Epithelial cell of esophagus (primary cell): Measurements from ENCODE around the gene DNASE1.

ENCODE experiments used
- DNase-seq: peaks from one replicate; pipeline ENCODE4 v3.0.0; 2010; ENCODE audit warnings: low read depth
- H3K4me3 ChIP-seq: 2 replicates; pipeline ENCODE4 v1.5.1; 2011; ENCODE audit warnings: mild to moderate bottlenecking, low read length, control low read depth
- CTCF ChIP-seq: IDR thresholded peaks from 2 replicates; pipeline ENCODE4 v1.5.1; 2011; ENCODE audit warnings: low read depth, mild to moderate bottlenecking, low read length, control low read depth, inconsistent platforms; ENCODE audit not compliant: insufficient read depth; ENCODE audit errors: missing control alignments

DNASE1 gene

DNA sequence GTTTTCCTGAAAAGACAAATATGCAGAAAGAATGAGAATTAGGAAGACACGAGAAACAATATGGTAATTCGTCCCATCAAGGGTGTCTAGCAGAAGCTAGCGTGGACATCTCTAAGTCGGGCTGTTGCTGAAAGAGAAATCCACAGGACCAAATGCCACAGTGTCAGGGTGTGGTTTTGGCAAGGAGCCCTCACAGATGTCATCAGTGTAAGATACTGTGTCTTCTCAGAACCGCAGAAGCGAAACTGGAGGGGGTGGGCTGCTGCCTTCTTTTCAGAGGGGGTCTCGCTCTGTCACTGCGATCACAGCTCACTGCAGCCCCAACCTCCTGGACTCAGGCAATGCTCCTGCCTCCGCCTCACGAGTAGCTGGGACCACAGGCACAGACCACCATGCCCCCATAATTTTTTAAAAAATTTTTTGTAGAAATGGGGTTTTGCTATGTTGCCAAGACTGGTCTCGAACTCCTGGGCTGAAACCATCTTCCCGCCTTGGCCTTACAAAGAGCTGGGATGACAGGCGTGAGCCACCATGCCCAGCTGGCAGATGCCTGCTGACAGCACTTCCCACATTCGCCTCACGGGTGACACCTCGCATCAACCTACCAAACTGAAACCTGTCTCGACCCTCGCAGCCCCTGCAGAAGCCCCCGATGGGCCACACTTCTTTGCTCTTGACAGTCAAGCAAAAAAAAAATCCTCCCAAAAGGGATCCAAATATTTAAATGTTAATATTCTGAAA, 36.7 kb downstream of the DNASE1 start:
- H3K4me3 ChIP-seq, result no peak overlapping the region
- DNase-seq, result no peak
- no peak for TF ChIP-seq CTCF

GRCh38 chr16:3691761-3692160, 37.3 kb downstream of the DNASE1 start:
- no peak for DNase-seq
- H3K4me3 ChIP-seq, result no peak overlapping the region
- no peak for TF ChIP-seq CTCF

DNA sequence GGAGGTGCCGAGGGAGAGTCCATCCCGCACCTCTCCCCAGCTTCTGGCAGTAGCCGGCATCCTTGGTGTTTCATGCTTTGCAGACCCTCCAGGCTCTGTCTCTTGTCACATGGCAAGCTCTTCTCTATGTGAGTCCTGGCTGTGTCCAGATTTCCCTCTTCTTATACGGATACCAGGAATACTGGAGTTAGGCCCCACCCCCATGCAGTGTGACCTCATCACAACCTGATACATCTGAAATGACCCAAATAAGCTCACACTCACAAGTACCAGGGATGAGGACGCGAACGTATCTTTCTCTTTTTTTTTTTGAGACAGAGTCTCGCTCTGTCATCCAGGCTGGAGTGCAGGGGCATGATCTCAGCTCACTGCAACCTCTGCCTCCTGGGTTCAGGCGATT, 39.6 kb downstream of the DNASE1 start:
- H3K4me3 ChIP-seq, result no peak overlapping the region
- no peak for DNase-seq
- TF ChIP-seq CTCF, result no peak

GRCh38 chr16:3695610-3696369, 41.3 kb downstream of the DNASE1 start:
- H3K4me3 ChIP-seq, result no peak overlapping the region
- DNase-seq, result no peak
- TF ChIP-seq CTCF, result no peak

DNA sequence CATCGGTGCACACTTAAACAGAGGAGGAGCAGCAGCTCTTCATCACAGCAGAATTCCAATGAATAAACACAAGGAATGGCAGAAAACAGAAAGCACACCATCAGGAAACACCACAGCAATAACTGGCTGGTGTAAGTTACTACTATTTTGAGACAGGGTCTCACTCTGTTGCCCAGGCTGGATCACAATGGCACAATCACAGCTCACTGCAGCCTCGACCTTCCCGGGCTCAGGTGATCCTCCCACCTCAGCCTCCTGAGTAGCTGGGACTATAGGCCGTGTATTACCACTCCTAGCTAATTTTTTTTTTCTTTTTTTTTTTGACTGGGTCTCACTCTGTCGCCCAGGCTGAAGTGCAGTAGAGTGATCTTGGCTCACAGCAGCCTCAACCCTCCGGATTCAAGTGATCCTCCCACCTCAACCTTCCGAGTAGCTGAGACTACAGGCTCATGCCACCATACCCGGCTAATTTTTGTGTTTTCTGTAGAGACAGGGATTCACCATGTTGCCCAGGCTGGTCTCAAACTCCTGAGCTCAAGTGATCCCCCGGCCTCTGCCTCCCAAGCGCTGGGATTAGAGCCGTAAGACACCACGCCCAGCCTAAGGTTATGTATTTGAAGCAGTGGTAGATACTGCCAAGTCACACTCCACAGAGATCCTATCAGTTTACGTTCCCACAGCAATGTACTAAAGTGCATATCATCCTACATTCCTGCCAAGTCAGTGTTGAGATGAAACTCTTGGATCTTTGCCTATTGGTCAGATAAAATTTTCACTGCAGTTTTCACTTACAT, 42.1 kb downstream of the DNASE1 start:
- DNase-seq, result no peak
- TF ChIP-seq CTCF, result no peak
- no peak overlapping the region for H3K4me3 ChIP-seq

DNA sequence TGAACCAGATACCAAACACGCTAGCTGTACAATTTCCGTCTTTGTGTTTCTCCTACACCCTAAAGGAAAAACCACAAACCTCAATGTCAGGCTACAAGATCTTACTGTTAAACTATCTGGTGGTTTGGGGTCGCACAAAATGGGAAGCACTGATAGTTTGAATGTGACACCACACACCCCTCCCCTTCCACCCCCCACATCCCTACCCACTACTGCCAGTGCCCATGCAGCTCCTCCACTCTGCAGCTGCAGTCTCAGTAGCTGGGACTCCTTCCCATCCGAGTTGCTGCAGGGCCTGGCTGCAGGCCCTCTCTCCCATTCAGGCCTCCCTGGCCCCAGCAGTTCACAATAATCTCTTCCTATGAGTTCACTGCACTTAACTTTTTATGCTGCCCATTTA, 44.5 kb downstream of the DNASE1 start:
- TF ChIP-seq CTCF, result no peak
- no peak for DNase-seq
- no peak overlapping the region for H3K4me3 ChIP-seq
